ENCODE results near the gene IGFN1.
A peak's percentile ranks its signal among the peaks of the same experiment; 100 is the strongest.
"Not testable (repeated sequence)": the region's sequence is repeated elsewhere in the genome, so short reads cannot be mapped to it uniquely, and the experiment has no call there.

The IGFN1 gene

GRCh38 chr1:201190624-201191051, at the start of gene IGFN1:
Gene IGFN1 (plus strand): TSS chr1:201190824. CDS start chr1:201193294, 2,470 bp downstream.
- no peak for DNase-seq (ENCODE audit: low read depth, low spot score)

DNA sequence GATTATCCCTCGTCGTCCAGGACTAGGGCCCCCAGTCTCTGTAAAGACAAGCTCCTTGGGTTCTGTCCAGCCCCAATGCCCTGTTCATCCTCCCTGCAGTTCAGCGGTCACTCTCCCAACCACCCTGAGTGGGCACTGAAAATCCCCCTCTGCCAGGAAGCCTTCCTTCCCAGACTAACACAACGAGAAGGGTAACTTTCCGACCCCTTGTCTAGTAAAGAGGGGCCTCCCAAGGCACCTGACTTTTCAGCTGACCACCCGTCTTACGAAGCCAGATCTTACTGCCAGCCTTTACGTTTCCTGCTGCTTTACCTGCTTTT, 49.7 kb upstream of the IGFN1 start:
- DNase-seq (ENCODE audit: low read depth, low spot score): no peak

- no peak for DNase-seq (ENCODE audit: low read depth, low spot score)
Measured at GRCh38 chr1:201141418-201141817, 49.2 kb upstream of the IGFN1 start.

DNA sequence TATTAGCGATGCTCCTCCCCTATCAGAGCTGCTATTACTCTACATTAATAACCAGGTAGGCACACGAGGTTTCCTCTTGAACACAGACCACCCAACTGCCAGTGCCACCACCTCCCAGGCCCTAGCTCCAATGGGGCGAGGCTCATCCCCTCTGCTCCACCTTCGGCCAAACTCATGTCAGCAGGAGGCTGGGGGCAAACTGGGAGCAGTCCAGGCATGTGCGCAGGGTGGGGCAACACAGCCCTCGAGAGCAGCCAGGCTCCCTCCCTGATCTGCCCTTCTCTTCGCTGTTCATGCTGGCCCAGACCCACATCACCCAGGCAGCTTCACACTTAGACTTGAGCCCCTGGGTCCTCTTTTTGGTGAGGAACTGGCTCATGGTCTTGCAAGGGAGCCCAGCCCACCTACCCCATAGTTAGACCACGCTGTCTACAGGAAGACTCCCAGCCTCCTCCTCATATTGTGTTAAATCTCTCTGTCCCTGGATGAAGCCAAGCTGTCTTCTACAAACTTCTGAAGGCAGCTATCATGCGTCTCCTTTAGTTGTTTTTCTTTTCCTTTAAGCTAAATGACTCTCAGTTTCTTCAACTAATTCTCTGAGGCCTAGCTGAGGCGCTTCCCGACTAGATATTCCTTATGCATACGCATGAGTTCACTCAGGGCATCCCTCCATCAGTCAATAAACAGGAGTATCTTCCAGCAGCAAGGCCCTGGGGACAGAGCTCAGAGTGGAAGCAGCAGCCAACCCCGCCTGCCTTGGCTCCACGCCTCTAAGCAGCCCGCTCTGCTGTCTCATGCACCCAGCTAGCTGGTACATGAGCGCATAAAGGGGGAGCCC, 48.4 kb upstream of the IGFN1 start:
- no peak for DNase-seq (ENCODE audit: low read depth, low spot score)

DNA sequence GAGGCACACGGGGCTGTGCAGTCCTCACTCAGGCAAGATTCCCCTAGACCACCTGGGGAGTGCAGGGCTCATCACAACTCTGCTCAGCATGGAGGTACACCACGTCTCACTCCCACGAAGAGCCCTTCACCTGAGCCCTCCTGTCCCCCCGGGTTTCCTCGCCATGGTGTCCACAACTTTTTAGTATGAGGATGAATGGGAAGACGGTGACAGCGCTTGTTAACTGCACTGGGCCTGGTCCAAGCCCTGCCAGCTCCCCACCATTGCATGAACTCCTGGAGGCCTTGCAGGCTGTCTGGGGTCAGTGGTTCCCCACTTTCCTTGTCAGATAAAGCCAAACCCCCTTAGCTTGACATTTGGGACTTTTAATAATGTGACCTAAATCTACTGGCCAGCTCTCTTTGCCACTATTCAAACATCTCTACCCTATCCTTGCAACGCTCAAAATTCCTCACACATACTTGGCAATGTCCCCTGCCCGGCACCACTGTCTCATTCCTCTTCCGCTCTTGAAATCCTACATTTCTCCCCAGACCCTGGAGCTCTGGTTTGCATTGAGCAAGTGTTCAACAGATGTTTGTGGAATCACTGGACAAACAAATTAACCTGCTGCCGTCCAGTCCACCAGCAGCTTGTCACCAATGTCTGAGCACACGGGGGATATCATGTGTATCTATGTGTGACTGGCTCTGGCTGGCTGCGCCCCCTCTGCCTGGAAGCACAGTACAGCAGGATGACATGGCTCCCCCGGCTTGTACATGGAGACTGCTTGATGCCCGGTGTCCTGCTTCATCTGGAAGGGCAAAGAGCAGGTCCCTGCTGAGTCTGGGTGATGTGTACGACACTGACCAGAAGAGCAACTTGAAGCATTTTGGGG, 47.5 kb upstream of the IGFN1 start:
- DNase-seq (ENCODE audit: low read depth, low spot score): no peak

DNA sequence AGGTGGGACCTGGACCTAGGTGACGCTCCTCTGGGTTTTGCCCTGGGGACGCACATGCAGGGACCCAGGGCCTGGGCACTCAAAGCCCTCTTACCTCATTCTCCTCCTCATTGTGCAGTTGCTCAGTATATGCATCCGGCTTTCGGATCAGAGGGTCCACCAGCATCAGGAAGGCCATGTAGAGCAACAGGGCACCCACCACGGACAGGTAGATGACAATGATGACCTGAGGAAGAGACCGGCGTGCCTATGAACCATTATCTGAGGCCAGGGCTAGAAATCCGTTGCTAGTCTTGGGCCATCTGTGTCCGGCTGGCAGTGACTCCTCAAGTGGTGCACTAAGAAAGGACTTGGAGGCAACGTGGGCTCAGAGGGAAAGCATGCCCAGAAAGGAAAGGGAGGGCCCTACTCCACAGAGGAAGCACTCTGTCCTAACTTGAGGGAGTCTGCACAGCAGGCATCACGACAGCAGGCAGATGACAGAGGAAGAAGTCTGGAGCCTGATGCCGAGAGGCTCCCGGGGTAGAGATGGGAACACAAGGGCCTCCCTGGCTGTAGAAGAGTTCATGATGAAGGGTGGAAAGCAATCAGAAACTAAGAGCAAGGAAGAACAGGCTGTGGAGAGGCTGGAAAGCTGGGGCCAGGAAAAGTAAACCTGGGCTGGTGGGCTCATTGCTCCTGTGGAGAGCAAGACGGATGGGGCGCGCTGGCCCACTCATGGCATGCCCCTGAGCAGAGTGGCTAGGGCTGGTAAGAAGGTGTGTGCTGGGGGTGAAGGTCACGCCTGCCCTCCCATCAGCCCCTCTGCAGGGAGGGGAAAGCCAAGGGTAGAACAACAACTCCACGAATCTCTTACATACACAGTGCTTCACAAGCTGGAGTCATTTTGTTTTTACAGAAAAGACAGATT, 46.6 kb upstream of the IGFN1 start:
- no peak for DNase-seq (ENCODE audit: low read depth, low spot score)

- DNase-seq (ENCODE audit: low read depth, low spot score): no peak
Measured at GRCh38 chr1:201144701-201145100, 45.9 kb upstream of the IGFN1 start.

DNA sequence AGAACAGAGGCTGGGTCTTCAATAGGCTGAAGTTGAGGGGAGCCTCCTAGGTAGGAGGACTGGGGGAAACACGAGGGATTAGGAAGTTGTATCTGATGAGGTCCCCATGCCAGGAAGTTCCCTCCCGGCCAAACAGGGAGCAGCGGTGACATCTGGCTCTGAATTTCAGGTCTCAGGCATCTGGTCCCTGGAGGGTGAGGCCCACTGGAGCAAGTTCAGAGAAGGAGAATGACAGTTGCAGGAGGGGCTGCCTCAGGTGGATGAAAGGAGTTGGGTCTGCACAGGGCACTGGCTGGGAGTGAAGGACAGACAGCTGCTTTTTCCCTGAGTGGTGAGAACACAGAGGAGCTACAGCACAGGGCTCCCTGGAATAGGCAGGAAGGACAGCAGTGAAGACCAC, 45.5 kb upstream of the IGFN1 start:
- no peak for DNase-seq (ENCODE audit: low read depth, low spot score)

DNA sequence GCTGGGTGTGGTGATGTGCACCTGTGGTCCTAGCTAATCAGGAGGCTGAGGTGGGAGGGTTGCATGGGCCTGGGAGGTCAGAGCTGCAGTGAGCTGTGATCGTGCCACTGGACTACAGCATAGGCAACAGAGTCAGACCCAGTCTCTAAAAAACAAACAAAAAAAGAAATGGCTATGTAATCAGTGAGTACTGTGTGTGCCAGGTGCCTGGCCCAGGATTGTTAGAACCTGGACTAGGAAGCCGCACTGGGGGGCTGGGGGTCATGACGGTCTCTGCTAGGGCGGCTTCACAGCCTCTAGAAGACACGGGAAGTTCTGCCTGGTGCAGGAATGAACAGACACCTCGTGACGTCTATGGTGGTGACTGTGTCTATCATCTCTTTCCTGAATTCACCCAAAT, 44.8 kb upstream of the IGFN1 start:
- no peak for DNase-seq (ENCODE audit: low read depth, low spot score)

- no peak for DNase-seq (ENCODE audit: low read depth, low spot score)
Measured at GRCh38 chr1:201146626-201147390, 43.8 kb upstream of the IGFN1 start.

DNA sequence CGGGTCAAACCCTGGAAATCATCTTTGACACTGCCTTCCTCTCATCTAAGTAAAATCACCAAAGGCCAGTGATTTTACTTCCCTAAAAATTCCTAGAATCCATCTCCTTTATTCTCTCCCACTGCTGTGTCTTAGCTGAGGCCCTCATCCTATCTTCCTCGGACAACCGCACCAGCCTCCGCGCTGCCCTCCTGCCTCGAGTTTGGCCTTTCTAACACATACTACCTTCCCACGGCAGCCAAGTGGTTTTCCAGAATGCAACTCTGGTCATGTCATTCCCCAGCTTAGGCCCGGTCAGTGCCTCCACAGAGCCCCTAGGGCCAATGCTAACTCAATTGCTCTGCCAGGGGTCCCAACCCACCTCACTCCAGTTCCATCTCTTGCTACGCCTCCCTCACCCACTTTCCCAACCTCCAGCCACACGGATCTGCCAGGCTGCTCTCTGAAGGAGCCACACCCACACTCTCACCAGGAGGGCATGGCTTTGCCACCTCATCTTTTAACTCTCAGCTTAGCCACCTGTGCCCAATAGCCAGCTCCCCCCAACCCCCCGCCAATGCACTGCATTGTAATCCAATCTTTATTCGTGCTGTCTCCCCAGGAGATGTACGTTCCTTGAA, 43.1 kb upstream of the IGFN1 start:
- DNase-seq (ENCODE audit: low read depth, low spot score): no peak

DNA sequence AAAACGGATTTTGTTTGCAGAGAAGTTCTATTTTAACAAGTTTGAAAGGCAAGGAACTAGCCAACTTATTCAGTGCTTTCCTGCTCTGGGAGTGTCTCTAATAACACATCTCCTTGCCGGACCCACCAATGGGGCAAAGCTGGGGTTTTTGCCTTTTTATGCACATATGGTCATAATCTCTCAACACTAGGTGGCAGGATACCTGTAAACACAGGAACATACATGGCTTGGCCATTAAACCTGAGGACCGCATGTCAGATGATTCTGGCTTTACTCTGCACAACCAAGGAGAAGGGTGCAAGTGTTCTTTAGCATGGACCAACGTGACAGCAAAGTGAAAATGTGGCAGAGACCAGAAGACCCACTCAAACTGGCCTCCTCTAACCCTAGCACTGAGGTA, 41.2 kb upstream of the IGFN1 start:
- DNase-seq (ENCODE audit: low read depth, low spot score): no peak

- no peak for DNase-seq (ENCODE audit: low read depth, low spot score)
Measured at GRCh38 chr1:201153474-201154388, 36.9 kb upstream of the IGFN1 start.

DNA sequence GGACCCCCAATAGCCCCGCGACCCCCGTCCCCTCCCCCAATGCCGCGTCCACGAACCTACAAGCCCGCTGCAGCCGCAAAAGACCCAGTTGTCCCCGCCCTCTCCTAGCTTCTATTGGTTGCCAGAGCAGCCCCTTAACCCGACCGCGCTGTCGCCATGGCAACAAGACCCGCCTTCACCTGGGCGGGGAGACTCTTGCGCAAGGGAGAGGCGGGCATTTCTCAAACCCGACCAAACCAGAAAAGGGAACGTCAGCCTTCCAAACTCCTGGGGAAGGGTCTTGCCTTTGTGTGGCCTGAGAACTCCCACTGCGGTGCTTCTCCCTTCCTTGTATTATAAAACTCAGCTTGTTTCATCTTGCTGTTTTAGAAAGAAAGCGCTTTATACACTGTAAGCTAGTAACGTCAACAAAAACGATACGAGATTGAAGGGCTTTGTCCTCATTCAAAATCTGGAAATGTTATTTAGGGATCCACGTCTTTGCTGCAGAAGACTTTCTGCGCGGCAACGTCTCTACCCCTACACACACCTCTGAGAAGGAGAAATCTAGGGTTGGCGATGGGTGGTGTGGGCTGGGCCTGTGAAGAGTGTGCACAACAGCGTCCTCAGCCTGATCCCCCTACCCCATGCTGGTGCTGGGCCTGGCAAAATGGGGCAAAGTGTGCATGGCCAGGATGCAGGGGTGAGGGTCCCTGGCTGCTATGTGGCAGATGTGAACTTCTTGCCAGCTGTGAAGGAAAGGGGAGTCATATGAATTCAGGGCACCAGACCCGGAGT, 36.0 kb upstream of the IGFN1 start, which contains the start of gene TMEM9:
Gene TMEM9 (minus strand): TSS at position 86 of the 777 bp plus-strand sequence. CDS start 551 bp downstream, outside the sequence.
- DNase-seq (ENCODE audit: low read depth, low spot score): peak; percentile 84

- no peak for DNase-seq (ENCODE audit: low read depth, low spot score)
Measured at GRCh38 chr1:201155354-201155753, 35.3 kb upstream of the IGFN1 start.

DNA sequence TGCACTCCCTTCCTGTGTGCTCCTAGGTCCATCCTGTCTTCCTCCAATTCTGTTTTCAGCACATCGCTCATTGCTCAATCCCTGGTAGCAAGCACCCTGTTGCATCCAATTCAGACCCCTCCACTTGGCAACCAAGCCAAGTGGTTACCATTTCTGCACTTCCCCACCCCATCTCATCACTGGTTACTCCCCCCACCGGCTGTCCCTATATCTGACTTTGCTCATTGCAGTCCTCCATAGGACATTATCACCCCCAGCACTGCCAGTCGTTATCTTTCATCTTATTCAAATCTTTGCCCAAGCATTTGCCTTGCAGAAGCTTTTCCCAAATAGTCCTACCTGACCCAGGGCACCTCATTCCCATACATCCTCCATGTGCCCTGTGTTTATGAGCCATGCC, 34.3 kb upstream of the IGFN1 start:
- DNase-seq (ENCODE audit: low read depth, low spot score): no peak

DNA sequence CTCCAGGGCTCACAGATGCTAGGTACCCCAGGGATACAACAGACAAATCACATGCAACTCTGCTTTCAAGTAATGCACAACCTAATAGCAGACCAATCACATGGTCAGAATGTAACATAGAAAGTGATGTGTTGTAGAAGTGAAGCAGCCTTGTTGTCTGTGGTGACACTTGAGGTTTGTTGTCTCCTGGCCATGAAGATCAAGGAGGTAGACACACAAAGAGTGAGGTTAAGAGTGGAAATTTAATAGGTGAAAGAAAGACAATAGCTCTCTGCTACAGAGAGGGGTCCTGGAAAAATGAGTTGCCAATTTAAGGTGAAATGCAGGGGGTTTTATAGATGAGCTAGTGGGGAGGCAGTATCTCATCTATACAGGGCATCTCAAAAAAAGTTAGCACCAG, 33.8 kb upstream of the IGFN1 start:
- DNase-seq (ENCODE audit: low read depth, low spot score): no peak

- DNase-seq (ENCODE audit: low read depth, low spot score): no peak
Measured at GRCh38 chr1:201157949-201158348, 32.7 kb upstream of the IGFN1 start.

DNA sequence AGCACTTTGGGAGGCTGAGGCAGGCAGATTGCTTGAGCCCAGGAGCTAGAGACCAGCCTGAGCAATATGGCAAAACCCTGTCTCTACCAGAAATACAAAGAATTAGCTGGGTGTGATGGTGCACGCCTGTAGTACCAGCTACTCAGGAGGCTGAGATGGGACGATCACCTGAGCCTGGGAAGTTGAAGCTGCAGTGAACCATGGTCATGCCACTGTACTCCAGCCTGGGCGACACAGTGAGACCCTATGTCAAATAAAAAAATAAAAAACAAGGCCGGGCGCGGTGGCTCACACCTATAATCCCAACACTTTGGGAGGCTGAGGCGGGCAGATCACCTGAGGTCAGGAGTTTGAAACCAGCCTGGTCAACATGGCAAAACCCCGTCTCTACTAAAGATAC, 27.6 kb upstream of the IGFN1 start:
- not testable (repeated sequence) for DNase-seq (ENCODE audit: low read depth, low spot score)

Data from smooth muscle cell of the brain vasculature (primary cell).